DND-41 (cell line): Measurements from ENCODE around the gene GCH1.

Experiments used
- CTCF ChIP-seq: IDR thresholded peaks from 2 replicates; pipeline ENCODE4 v1.5.1; 2012; ENCODE audit warnings: borderline replicate concordance, low read length, moderate library complexity, mild to moderate bottlenecking; ENCODE audit not compliant: poor library complexity, severe bottlenecking; ENCODE audit errors: extremely low read depth
- EZH2 ChIP-seq: IDR thresholded peaks from 3 replicates; pipeline ENCODE4 v1.6.1; 2012; ENCODE audit warnings: borderline replicate concordance, low read depth, mild to moderate bottlenecking, moderate library complexity, low read length, inconsistent platforms; ENCODE audit not compliant: severe bottlenecking

- TF ChIP-seq EZH2 (no peak), CTCF (no peak)
Observed at GRCh38 chr14:54815515-54815914, 87.1 kb downstream of the GCH1 start.
